KMS-11 (cell line): Measurements from ENCODE around the gene GMIP.

Source experiments
- H2AFZ ChIP-seq: fragments of 200-600 bp; sonication (generic); 2 replicates; pipeline ENCODE4 v1.6.1; 2016; ENCODE audit warnings: antibody characterized with exemption, mixed run types, low read depth
- H3K27ac ChIP-seq: fragments of 200-600 bp; sonication (generic); 2 replicates; pipeline ENCODE4 v1.6.1; 2016; ENCODE audit warnings: mild to moderate bottlenecking, mixed run types
- H3K27me3 ChIP-seq: fragments of 200-600 bp; sonication (generic); 2 replicates; pipeline ENCODE4 v1.6.1; 2017; ENCODE audit warnings: mild to moderate bottlenecking, low read depth, mixed run types, moderate library complexity; ENCODE audit not compliant: insufficient read depth
- H3K36me3 ChIP-seq: fragments of 200-600 bp; sonication (generic); 2 replicates; pipeline ENCODE4 v1.6.1; 2017; ENCODE audit warnings: mild to moderate bottlenecking, mixed run types; ENCODE audit not compliant: insufficient read depth
- H3K4me1 ChIP-seq: fragments of 200-600 bp; sonication (generic); 2 replicates; pipeline ENCODE4 v1.6.1; 2016; ENCODE audit warnings: mild to moderate bottlenecking, low read depth, mixed run types; ENCODE audit not compliant: poor library complexity, severe bottlenecking
- H3K4me2 ChIP-seq: fragments of 200-600 bp; sonication (generic); 2 replicates; pipeline ENCODE4 v1.7.0; 2016; ENCODE audit warnings: mild to moderate bottlenecking, mixed run types
- H3K4me3 ChIP-seq: fragments of 200-600 bp; sonication (generic); IDR thresholded peaks from 2 replicates; pipeline ENCODE4 v1.6.1; 2017; ENCODE audit warnings: low read depth, low read length, mixed read lengths; ENCODE audit not compliant: insufficient read depth
- H3K79me2 ChIP-seq: fragments of 200-600 bp; sonication (generic); 2 replicates; pipeline ENCODE4 v1.6.1; 2016; ENCODE audit warnings: low read depth, mixed run types; ENCODE audit not compliant: insufficient read depth
- H3K9ac ChIP-seq: fragments of 200-600 bp; sonication (generic); 2 replicates; pipeline ENCODE4 v1.6.1; 2016; ENCODE audit warnings: mild to moderate bottlenecking, mixed run types
- H4K20me1 ChIP-seq: fragments of 200-600 bp; sonication (generic); 2 replicates; pipeline ENCODE4 v1.6.1; 2016; ENCODE audit warnings: mild to moderate bottlenecking, mixed run types; ENCODE audit not compliant: insufficient read depth
- TF ChIP-seq, protein P1 (sequence below): fragments of 200-600 bp; sonication (generic); conservative IDR thresholded peaks from 2 replicates; pipeline ENCODE4 v1.6.1; 2017; ENCODE audit warnings: low read depth, mild to moderate bottlenecking, antibody characterized with exemption, low read length, moderate library complexity, mixed read lengths

The GMIP gene

DNA sequence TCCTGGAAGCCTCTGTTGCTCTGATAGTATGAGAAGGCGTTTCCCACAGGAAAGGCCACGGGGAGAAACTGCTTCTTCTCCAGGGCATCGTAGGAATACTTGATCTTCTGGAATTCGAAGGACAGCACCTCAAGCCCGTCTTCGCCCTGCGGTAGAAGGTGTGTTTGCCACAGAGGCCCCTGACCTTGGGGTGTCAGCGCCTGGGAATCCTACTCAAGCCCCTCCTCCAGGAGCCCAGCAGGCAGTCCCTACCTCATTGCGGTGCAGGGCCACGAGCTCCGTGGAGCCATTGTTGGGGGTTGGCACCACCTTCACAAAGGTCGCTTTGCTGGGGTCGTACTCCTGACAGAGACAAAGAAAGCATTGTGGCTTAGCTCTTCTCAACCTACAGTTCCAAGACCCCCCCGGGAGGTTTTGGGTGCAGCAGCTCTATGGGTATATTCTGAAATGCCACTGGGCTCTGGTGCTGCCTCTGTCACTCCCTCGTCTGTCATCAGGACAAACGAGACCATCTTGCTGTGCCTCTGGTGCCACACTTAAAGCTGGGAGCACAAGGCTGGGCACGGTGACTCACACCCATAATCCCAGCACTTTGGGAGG is 16.3 kb upstream of the GMIP start:
- Histone ChIP-seq H3K27me3 (no peaks in the 10 kb centered on the region), H4K20me1 (no peaks in the 10 kb centered on the region), H3K4me3 (no peak overlapping the region), H3K79me2 (peaks cover 33% of the 10 kb centered on the region), H3K27ac (no peak overlapping the region), H3K9ac (no peak overlapping the region), H3K4me1 (peaks cover 14% of the 10 kb centered on the region), H3K36me3 (peaks cover 8% of the 10 kb centered on the region; the same call in 1 of the 2 replicates), H2AFZ (no peak overlapping the region), H3K4me2 (no peak overlapping the region)
- TF ChIP-seq, protein P1, sequence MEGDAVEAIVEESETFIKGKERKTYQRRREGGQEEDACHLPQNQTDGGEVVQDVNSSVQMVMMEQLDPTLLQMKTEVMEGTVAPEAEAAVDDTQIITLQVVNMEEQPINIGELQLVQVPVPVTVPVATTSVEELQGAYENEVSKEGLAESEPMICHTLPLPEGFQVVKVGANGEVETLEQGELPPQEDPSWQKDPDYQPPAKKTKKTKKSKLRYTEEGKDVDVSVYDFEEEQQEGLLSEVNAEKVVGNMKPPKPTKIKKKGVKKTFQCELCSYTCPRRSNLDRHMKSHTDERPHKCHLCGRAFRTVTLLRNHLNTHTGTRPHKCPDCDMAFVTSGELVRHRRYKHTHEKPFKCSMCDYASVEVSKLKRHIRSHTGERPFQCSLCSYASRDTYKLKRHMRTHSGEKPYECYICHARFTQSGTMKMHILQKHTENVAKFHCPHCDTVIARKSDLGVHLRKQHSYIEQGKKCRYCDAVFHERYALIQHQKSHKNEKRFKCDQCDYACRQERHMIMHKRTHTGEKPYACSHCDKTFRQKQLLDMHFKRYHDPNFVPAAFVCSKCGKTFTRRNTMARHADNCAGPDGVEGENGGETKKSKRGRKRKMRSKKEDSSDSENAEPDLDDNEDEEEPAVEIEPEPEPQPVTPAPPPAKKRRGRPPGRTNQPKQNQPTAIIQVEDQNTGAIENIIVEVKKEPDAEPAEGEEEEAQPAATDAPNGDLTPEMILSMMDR: no peak

DNA sequence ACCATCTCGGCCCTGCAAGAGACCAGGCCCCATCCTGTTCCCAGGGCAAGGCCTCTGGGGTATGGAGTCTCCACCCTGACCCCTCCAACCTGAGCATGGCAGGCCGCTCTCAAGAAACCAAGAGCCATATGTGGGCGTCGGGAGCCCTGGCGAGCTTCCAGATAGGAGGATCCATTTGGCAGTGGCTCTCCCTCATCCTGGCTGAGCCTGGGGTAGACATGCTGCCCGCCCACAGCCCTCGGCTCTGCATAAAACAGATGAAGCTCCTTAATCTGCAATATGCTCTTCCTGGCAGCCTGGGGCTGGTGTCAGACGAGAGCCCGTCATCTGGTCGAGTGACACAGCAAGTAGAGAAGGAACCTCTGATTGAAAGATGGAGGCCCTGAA is 13.9 kb upstream of the GMIP start:
- no peak overlapping the region for H3K9ac ChIP-seq
- H3K36me3 ChIP-seq: peaks cover 8% of the 10 kb centered on the region; the same call in 1 of the 2 replicates
- no peaks in the 10 kb centered on the region for H3K27me3 ChIP-seq
- no peak overlapping the region for H3K4me2 ChIP-seq
- peaks cover 27% of the 10 kb centered on the region; the same call in 1 of the 2 replicates for H3K79me2 ChIP-seq
- no peak overlapping the region for H2AFZ ChIP-seq
- no peak overlapping the region for H3K4me3 ChIP-seq
- TF ChIP-seq, protein P1: no peak
- no peak overlapping the region for H3K27ac ChIP-seq
- no peaks in the 10 kb centered on the region for H4K20me1 ChIP-seq
- H3K4me1 ChIP-seq: peaks cover 8% of the 10 kb centered on the region

DNA sequence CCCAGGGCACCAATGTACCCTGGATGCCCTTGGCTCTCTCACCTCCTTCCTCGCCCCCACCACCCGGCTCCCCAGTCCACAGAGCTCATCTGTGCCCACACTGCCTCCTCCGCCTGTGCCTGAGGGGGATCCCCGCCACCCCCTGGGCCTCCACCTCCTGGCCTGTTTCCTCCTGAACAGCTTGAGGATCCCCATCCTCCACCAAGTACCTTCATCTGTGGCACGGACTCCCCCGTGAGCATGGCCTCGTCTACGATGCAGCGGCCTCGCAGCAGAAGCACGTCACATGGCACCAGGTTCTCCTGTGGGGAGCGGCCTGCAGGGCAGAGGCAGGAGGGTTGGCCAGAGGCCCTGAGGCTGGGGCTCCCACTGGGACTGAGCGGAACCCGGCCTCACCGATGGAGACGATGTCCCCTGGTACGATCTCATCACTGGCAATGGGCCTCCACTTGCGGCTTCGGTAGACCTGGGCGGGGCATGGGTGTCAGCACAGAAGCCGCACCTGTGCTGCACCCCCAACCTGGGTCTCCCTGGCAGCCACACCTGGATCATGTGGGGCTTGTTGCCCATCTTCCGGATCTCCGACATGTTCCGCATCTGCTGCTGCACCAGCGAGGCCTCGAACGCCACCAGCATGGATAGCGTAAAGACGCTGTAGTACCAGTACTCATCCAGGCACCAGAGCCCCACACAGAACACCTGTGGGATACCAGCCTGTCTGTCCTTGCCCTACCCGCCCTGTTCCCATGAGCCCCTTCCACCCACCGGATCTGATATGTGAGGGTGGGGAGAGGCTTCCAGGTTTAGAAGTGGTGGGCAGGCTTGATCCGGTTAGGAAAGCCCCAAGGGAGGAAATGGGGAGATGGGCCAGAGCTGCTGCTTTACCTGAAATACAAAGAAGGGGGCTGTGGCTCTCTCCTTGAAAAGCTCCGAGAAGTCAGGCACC is 13.3 kb upstream of the GMIP start:
- Histone ChIP-seq H3K4me3 (no peak overlapping the region), H3K27ac (no peak overlapping the region), H3K36me3 (peaks cover 8% of the 10 kb centered on the region; the same call in 1 of the 2 replicates), H3K27me3 (no peaks in the 10 kb centered on the region), H2AFZ (no peak overlapping the region), H3K4me1 (peaks cover 1% of the 10 kb centered on the region), H3K9ac (no peak overlapping the region), H3K4me2 (no peak overlapping the region), H3K79me2 (peaks cover 20% of the 10 kb centered on the region; the same call in 1 of the 2 replicates), H4K20me1 (no peaks in the 10 kb centered on the region)
- TF ChIP-seq, protein P1: no peak

DNA sequence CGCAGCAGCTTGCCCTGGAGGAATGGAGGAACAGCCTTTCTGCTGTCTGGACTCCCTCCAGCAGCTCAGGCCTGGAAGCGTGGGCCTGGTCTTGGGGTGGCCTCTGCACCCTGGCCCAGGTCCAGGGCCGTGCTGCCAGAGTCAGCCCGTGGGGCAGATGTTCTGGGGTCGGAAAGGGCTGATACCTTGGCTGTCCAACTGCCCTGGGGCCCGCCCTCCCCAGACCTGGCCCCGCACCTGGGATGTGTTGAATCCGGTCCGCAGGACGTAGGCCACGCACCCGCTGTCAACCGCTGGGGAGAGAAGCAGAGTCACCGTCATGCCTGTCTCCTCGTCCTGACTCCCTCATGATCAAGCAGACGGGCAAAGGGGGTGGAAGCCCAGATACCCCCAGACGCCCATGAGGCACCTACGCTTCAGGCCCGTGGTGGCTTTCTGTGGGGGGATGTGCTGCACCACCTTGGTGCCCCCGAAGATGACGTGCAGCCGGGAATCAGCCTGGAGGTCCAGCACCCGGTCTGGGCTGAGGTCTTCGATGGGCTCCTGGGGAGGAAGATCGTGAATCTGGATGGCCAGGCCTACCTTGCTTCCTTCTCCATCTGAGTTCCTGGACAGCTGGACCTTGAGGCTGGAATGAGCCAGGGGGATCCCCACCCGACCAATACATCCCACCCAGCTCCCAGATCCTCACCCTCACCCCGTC is 12.3 kb upstream of the GMIP start:
- Histone ChIP-seq H4K20me1 (no peaks in the 10 kb centered on the region), H3K27me3 (no peaks in the 10 kb centered on the region), H3K4me1 (no peaks in the 10 kb centered on the region), H3K4me2 (no peak overlapping the region), H3K4me3 (no peak overlapping the region), H3K9ac (no peak overlapping the region), H3K27ac (no peak overlapping the region), H2AFZ (no peak overlapping the region), H3K36me3 (peaks cover 8% of the 10 kb centered on the region; the same call in 1 of the 2 replicates), H3K79me2 (peaks cover 11% of the 10 kb centered on the region; the same call in 1 of the 2 replicates)
- TF ChIP-seq, protein P1: no peak
